ENCODE data around the gene SMAD4.

Gene SMAD4

DNA sequence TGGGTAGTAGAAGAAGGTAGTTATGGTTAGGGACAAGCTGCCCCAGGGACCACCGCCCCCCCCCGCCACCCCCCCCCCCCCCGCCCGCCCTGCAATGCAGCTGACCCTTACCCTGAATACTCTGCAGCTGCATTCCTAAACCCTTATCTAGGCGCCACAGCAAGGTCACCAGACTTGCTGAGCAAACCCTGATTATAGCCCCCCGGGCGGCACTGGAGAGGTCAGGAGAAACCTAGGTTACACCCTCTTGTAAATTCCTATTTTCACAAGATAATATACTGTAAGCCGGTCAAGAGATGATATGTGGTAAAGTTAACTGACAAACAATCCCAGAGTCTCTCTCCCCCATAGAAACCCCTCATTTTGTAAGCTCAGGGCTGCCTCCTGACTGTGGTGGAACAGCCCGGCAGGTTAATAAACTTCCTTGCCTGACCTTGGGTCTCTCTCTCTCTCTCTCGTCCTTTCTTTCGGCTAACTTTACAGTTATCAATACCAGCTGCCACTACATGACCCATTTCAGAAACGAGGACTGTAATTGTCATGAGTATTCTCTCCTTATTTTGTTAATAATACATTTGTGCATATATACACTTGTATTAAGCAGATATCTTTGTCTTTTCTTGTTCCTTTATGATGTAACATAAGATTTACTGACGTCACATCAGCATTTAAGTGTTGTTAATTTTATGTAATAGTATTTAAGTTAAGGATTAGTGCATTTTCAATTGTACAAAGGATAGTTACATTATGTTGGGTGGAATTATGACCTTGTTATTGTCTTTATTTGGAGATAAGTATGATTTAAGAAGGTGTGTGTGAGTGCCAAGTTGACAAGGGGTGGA is 22.8 kb upstream of the SMAD4 start:
- no peaks in the 10 kb centered on the region for H3K27me3 ChIP-seq (ENCODE audit: control insufficient read depth, insufficient read depth, low read length)
- H3K4me3 ChIP-seq (ENCODE audit: low read depth, low read length): no peak overlapping the region
- H3K9ac ChIP-seq (ENCODE audit: low read depth, low read length): no peak overlapping the region
- H3K4me1 ChIP-seq (ENCODE audit: control insufficient read depth, insufficient read depth, low read length): peaks cover 14% of the 10 kb centered on the region
- no peaks in the 10 kb centered on the region for H3K36me3 ChIP-seq (ENCODE audit: control insufficient read depth, insufficient read depth, low read length)
- H3K9me3 ChIP-seq (ENCODE audit: control insufficient read depth, insufficient read depth, low read length): no peaks in the 10 kb centered on the region

DNA sequence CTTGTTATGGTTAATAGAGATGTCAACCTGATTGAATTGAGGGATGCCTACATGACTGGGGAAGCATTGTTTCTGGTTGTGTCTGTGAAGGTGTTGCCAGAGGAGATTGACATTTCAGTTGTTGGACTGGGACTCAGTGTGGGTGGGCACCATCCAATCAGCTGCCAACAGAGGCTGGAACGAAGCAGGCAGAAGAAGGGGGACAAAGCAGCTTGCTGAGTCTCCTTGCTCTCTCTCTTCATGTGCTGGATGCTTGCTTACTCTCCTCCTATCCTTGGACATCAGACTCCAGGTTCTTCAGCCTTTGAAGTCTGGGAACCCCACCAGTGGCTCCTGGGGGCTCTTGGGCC is 22.2 kb upstream of the SMAD4 start:
- Histone ChIP-seq H3K9me3 (ENCODE audit: control insufficient read depth, insufficient read depth, low read length) (no peaks in the 10 kb centered on the region), H3K27me3 (ENCODE audit: control insufficient read depth, insufficient read depth, low read length) (no peaks in the 10 kb centered on the region), H3K36me3 (ENCODE audit: control insufficient read depth, insufficient read depth, low read length) (no peaks in the 10 kb centered on the region), H3K4me1 (ENCODE audit: control insufficient read depth, insufficient read depth, low read length) (peaks cover 14% of the 10 kb centered on the region), H3K4me3 (ENCODE audit: low read depth, low read length) (no peak overlapping the region), H3K9ac (ENCODE audit: low read depth, low read length) (no peak overlapping the region)

DNA sequence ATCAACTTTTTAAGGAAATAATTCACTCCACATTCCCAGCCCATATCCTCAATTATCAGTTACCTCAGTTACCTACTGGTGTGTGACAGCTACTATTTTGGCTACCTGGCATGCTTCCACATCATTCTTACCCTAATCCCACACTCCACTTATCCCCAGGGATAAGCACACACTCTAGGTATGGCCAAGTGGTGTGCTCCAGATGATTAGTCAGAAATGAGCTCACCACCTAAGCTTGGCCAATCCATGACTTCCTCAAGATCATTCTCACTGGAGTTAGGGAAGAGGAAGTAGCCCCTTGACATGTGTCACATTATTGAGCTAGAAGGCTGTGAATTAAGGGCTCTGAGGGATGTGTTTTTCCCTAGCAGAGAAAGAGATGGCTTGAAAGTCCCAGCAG is 20.9 kb upstream of the SMAD4 start:
- Histone ChIP-seq H3K27me3 (ENCODE audit: control insufficient read depth, insufficient read depth, low read length) (no peaks in the 10 kb centered on the region), H3K36me3 (ENCODE audit: control insufficient read depth, insufficient read depth, low read length) (no peaks in the 10 kb centered on the region), H3K4me3 (ENCODE audit: low read depth, low read length) (no peak overlapping the region), H3K9me3 (ENCODE audit: control insufficient read depth, insufficient read depth, low read length) (no peaks in the 10 kb centered on the region), H3K9ac (ENCODE audit: low read depth, low read length) (no peak overlapping the region), H3K4me1 (ENCODE audit: control insufficient read depth, insufficient read depth, low read length) (peaks cover 14% of the 10 kb centered on the region)

GRCh38 chr18:51010218-51010617 is 19.8 kb upstream of the SMAD4 start:
- H3K9ac ChIP-seq (ENCODE audit: low read depth, low read length): no peak overlapping the region
- no peaks in the 10 kb centered on the region for H3K9me3 ChIP-seq (ENCODE audit: control insufficient read depth, insufficient read depth, low read length)
- H3K4me1 ChIP-seq (ENCODE audit: control insufficient read depth, insufficient read depth, low read length): peaks cover 14% of the 10 kb centered on the region
- no peaks in the 10 kb centered on the region for H3K27me3 ChIP-seq (ENCODE audit: control insufficient read depth, insufficient read depth, low read length)
- no peak overlapping the region for H3K4me3 ChIP-seq (ENCODE audit: low read depth, low read length)
- H3K36me3 ChIP-seq (ENCODE audit: control insufficient read depth, insufficient read depth, low read length): no peaks in the 10 kb centered on the region

DNA sequence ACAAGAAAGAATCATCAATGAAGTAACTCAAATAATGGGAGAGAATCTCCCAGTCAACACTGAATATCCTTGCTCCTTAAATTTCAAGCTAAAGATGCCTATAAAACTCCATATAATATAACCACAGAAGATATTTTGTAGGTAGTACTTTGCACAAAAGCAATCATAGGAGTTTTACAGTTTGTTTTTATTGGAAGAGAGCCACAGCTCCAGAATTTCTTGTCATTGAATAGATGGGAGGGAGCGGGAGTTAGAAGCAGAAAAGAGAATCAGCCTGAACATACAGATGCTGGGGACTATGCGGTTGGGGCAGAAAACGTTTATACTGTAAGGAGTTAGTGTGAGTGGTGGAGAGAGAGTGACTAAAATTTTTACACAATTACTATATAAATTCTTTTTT is 18.3 kb upstream of the SMAD4 start:
- Histone ChIP-seq H3K9me3 (ENCODE audit: control insufficient read depth, insufficient read depth, low read length) (no peaks in the 10 kb centered on the region), H3K4me3 (ENCODE audit: low read depth, low read length) (no peak overlapping the region), H3K36me3 (ENCODE audit: control insufficient read depth, insufficient read depth, low read length) (no peaks in the 10 kb centered on the region), H3K4me1 (ENCODE audit: control insufficient read depth, insufficient read depth, low read length) (peaks cover 12% of the 10 kb centered on the region), H3K27me3 (ENCODE audit: control insufficient read depth, insufficient read depth, low read length) (no peaks in the 10 kb centered on the region), H3K9ac (ENCODE audit: low read depth, low read length) (no peak overlapping the region)

DNA sequence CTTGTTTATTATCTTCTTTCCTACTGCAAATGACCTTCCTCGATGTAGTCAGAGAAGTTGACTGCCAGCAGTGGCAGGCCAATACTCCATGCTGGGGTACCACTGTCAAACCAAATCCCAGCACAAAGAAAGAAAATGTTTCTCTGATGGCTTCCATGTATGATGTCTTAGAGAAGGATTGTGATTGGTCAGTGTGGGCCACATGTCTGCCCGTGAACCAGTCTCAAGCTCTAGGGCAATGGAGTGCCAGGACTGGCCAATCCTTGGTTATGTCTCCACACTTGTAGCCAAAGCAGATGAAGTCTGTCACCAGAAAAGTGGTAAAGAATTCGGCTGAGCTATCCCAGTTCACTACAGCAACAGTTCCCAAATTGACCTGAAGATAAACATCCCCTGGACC is 17.6 kb upstream of the SMAD4 start:
- Histone ChIP-seq H3K36me3 (ENCODE audit: control insufficient read depth, insufficient read depth, low read length) (no peaks in the 10 kb centered on the region), H3K9ac (ENCODE audit: low read depth, low read length) (no peak overlapping the region), H3K27me3 (ENCODE audit: control insufficient read depth, insufficient read depth, low read length) (no peaks in the 10 kb centered on the region), H3K4me3 (ENCODE audit: low read depth, low read length) (no peak overlapping the region), H3K4me1 (ENCODE audit: control insufficient read depth, insufficient read depth, low read length) (peaks cover 11% of the 10 kb centered on the region), H3K9me3 (ENCODE audit: control insufficient read depth, insufficient read depth, low read length) (no peaks in the 10 kb centered on the region)

GRCh38 chr18:51013259-51013658 is 16.8 kb upstream of the SMAD4 start:
- Histone ChIP-seq H3K4me3 (ENCODE audit: low read depth, low read length) (no peak overlapping the region), H3K27me3 (ENCODE audit: control insufficient read depth, insufficient read depth, low read length) (no peaks in the 10 kb centered on the region), H3K9ac (ENCODE audit: low read depth, low read length) (no peak overlapping the region), H3K9me3 (ENCODE audit: control insufficient read depth, insufficient read depth, low read length) (no peaks in the 10 kb centered on the region), H3K36me3 (ENCODE audit: control insufficient read depth, insufficient read depth, low read length) (no peaks in the 10 kb centered on the region), H3K4me1 (ENCODE audit: control insufficient read depth, insufficient read depth, low read length) (peaks cover 7% of the 10 kb centered on the region)

GRCh38 chr18:51017140-51017879 is 12.7 kb upstream of the SMAD4 start:
- H3K4me3 ChIP-seq (ENCODE audit: low read depth, low read length): peak overlapping the region; percentile 2
- peaks cover 6% of the 10 kb centered on the region for H3K4me1 ChIP-seq (ENCODE audit: control insufficient read depth, insufficient read depth, low read length)
- H3K9ac ChIP-seq (ENCODE audit: low read depth, low read length): no peak overlapping the region
- no peaks in the 10 kb centered on the region for H3K27me3 ChIP-seq (ENCODE audit: control insufficient read depth, insufficient read depth, low read length)
- H3K9me3 ChIP-seq (ENCODE audit: control insufficient read depth, insufficient read depth, low read length): no peaks in the 10 kb centered on the region
- H3K36me3 ChIP-seq (ENCODE audit: control insufficient read depth, insufficient read depth, low read length): no peaks in the 10 kb centered on the region

- Histone ChIP-seq H3K9me3 (ENCODE audit: control insufficient read depth, insufficient read depth, low read length) (no peaks in the 10 kb centered on the region), H3K9ac (ENCODE audit: low read depth, low read length) (no peak overlapping the region), H3K27me3 (ENCODE audit: control insufficient read depth, insufficient read depth, low read length) (no peaks in the 10 kb centered on the region), H3K36me3 (ENCODE audit: control insufficient read depth, insufficient read depth, low read length) (no peaks in the 10 kb centered on the region), H3K4me3 (ENCODE audit: low read depth, low read length) (no peak overlapping the region), H3K4me1 (ENCODE audit: control insufficient read depth, insufficient read depth, low read length) (peaks cover 6% of the 10 kb centered on the region)
These were observed 9.5 kb upstream of the SMAD4 start for GRCh38 chr18:51020536-51020935.

GRCh38 chr18:51021226-51021965 is 8.6 kb upstream of the SMAD4 start:
- H3K4me3 ChIP-seq (ENCODE audit: low read depth, low read length): no peak overlapping the region

GRCh38 chr18:51025512-51025911 is 4.5 kb upstream of the SMAD4 start:
- H3K4me3 ChIP-seq (ENCODE audit: low read depth, low read length): no peak overlapping the region
- peaks cover 13% of the 10 kb centered on the region for H3K4me1 ChIP-seq (ENCODE audit: control insufficient read depth, insufficient read depth, low read length)
- H3K9ac ChIP-seq (ENCODE audit: low read depth, low read length): no peak overlapping the region
- no peaks in the 10 kb centered on the region for H3K36me3 ChIP-seq (ENCODE audit: control insufficient read depth, insufficient read depth, low read length)
- no peaks in the 10 kb centered on the region for H3K9me3 ChIP-seq (ENCODE audit: control insufficient read depth, insufficient read depth, low read length)
- H3K27me3 ChIP-seq (ENCODE audit: control insufficient read depth, insufficient read depth, low read length): no peaks in the 10 kb centered on the region

More at GRCh38 chr18:51021226-51021965, 8.6 kb upstream of the SMAD4 start:
- Histone ChIP-seq H3K36me3 (ENCODE audit: control insufficient read depth, insufficient read depth, low read length) (no peaks in the 10 kb centered on the region), H3K4me1 (ENCODE audit: control insufficient read depth, insufficient read depth, low read length) (peaks cover 6% of the 10 kb centered on the region), H3K9ac (ENCODE audit: low read depth, low read length) (no peak overlapping the region), H3K9me3 (ENCODE audit: control insufficient read depth, insufficient read depth, low read length) (no peaks in the 10 kb centered on the region), H3K27me3 (ENCODE audit: control insufficient read depth, insufficient read depth, low read length) (no peaks in the 10 kb centered on the region)
